ENCODE results near the gene NR1H3.

NR1H3 gene

GRCh38 chr11:47244448-47245350, 13.1 kb upstream of the NR1H3 start:
- DNase-seq, result no peak

GRCh38 chr11:47245611-47246357, 12.0 kb upstream of the NR1H3 start:
- DNase-seq, result no peak

GRCh38 chr11:47247502-47247901, 10.3 kb upstream of the NR1H3 start:
- no peak for DNase-seq

- DNase-seq, result peak in 1 of 2 experiments; percentile 65
These were observed 9.5 kb upstream of the NR1H3 start for GRCh38 chr11:47248304-47248663.

GRCh38 chr11:47248664-47249377, 9.0 kb upstream of the NR1H3 start, which contains the start of gene ACP2:
ACP2 (minus strand) TSS chr11:47248814; CDS start chr11:47248789, 25 bp downstream.
- peak; percentile 73 to 86 for DNase-seq

GRCh38 chr11:47249378-47249715, 8.4 kb upstream of the NR1H3 start:
- no peak for DNase-seq

- DNase-seq, result no peak
These were observed 6.0 kb upstream of the NR1H3 start for GRCh38 chr11:47251751-47252150.

GRCh38 chr11:47253660-47254059, 4.1 kb upstream of the NR1H3 start:
- no peak for DNase-seq

- DNase-seq, result no peak
These were observed 3.4 kb upstream of the NR1H3 start for GRCh38 chr11:47254386-47254785.

GRCh38 chr11:47256374-47256773, 1.4 kb upstream of the NR1H3 start:
- DNase-seq, result no peak

- DNase-seq, result no peak
These were observed 649 bp upstream of the NR1H3 start for GRCh38 chr11:47257177-47257516.

GRCh38 chr11:47258317-47258902, 614 bp downstream of the NR1H3 start:
- no peak for DNase-seq

GRCh38 chr11:47259232-47259977, 1.6 kb downstream of the NR1H3 start:
- DNase-seq, result peak in 1 of 2 experiments; percentile 17

GRCh38 chr11:47260366-47260765, 2.6 kb downstream of the NR1H3 start:
- no peak for DNase-seq

- DNase-seq, result no peak
These were observed 3.5 kb downstream of the NR1H3 start for GRCh38 chr11:47261291-47261800.

GRCh38 chr11:47264119-47264518, 6.3 kb downstream of the NR1H3 start:
- no peak for DNase-seq

GRCh38 chr11:47264521-47264920, 6.7 kb downstream of the NR1H3 start:
- DNase-seq, result no peak

- no peak for DNase-seq
These were observed 10.1 kb downstream of the NR1H3 start for GRCh38 chr11:47267876-47268275.

- DNase-seq, result no peak
These were observed 10.7 kb downstream of the NR1H3 start for GRCh38 chr11:47268448-47269001.

GRCh38 chr11:47269002-47269828, 11.4 kb downstream of the NR1H3 start:
- DNase-seq, result peak; percentile 65 to 84

GRCh38 chr11:47269829-47270305, 12.1 kb downstream of the NR1H3 start, which contains the start of gene MADD:
MADD (plus strand) TSS chr11:47270133.
- peak; percentile 60 to 83 for DNase-seq

Measured in SW 1271 (cell line).